ENCODE measurements around the gene PALS2.

DNA sequence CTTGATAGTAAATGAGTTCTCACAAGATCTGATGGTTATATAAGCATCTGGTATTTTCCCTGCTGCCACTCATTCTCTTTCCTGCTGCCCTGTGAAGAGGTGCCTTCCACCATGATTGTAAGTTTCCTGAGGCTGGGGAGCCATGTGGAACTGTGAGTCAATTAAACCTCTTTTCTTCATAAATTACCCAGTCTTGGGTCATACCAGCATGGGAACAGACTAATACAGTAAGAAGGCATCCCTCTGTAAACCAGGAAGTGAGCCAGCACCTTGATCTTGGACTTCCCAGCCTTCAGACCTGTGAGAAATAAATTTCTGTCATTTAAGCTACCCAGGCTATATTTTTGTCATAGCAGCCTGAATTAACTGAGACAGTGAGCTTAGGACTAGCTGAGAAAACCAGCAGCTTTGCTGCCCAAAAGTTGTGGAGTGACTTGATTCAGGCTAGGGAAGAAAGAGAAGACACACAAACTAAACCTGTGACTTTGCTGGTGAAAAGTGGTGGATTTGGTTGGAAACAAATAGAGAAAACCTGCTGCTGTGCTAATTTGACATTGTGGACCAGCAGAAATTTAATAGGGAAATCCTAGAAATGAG, 29.7 kb downstream of the PALS2 start:
- TF ChIP-seq CTCF (IDR thresholded peaks at IDR 0.05) = no peak
- TF ChIP-seq TCF7L2 (IDR thresholded peaks at IDR 0.05; ENCODE audit: low read depth, low read length) = no peak
- TF ChIP-seq, protein P1, sequence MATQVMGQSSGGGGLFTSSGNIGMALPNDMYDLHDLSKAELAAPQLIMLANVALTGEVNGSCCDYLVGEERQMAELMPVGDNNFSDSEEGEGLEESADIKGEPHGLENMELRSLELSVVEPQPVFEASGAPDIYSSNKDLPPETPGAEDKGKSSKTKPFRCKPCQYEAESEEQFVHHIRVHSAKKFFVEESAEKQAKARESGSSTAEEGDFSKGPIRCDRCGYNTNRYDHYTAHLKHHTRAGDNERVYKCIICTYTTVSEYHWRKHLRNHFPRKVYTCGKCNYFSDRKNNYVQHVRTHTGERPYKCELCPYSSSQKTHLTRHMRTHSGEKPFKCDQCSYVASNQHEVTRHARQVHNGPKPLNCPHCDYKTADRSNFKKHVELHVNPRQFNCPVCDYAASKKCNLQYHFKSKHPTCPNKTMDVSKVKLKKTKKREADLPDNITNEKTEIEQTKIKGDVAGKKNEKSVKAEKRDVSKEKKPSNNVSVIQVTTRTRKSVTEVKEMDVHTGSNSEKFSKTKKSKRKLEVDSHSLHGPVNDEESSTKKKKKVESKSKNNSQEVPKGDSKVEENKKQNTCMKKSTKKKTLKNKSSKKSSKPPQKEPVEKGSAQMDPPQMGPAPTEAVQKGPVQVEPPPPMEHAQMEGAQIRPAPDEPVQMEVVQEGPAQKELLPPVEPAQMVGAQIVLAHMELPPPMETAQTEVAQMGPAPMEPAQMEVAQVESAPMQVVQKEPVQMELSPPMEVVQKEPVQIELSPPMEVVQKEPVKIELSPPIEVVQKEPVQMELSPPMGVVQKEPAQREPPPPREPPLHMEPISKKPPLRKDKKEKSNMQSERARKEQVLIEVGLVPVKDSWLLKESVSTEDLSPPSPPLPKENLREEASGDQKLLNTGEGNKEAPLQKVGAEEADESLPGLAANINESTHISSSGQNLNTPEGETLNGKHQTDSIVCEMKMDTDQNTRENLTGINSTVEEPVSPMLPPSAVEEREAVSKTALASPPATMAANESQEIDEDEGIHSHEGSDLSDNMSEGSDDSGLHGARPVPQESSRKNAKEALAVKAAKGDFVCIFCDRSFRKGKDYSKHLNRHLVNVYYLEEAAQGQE (IDR thresholded peaks at IDR 0.05; ENCODE audit: insufficient read depth in 1 of 2, low read depth in 2 of 2, low read length in 1 of 2) = no peak

Data from Panc1 (cell line).